Naive B cell (primary cell): Measurements from ENCODE around the gene COL23A1. TPM values are rescaled to one million over a fixed set of nuclear protein-coding genes. Genes with fewer than 3 reads are reported as not detected.

Experiments used
- ATAC-seq, 2 donors: fragments of 150-1000 bp; cut with Tn5 transposase; 2 replicates each; pipeline ENCODE4 v1.10.0; 2021; ENCODE audit warnings: low read depth in 2 of 2, mild to moderate bottlenecking in 2 of 2, moderate library complexity in 2 of 2
- DNase-seq: peaks from one replicate; pipeline ENCODE4 v3.0.0; 2022
- H3K27ac Mint-ChIP-seq, 6 donors: one replicate each; pipeline ENCODE4 v1.8.0; 2020 to 2022; ENCODE audit warnings: mild to moderate bottlenecking in 6 of 6, mixed read lengths in 6 of 6, moderate library complexity in 5 of 6, inconsistent platforms in 2 of 6
- H3K27me3 Mint-ChIP-seq, 3 donors: one replicate each; pipeline ENCODE4 v1.8.0; 2021 to 2022; ENCODE audit warnings: mixed read lengths in 3 of 3, mild to moderate bottlenecking in 1 of 3
- H3K36me3 Mint-ChIP-seq, 2 donors: one replicate each; pipeline ENCODE4 v1.8.0; 2020 to 2022; ENCODE audit warnings: mixed read lengths in 2 of 2, inconsistent platforms in 1 of 2, mild to moderate bottlenecking in 1 of 2
- H3K4me1 Mint-ChIP-seq, 3 donors: one replicate each; pipeline ENCODE4 v1.8.0; 2020 to 2022; ENCODE audit warnings: mixed read lengths in 3 of 3, inconsistent platforms in 1 of 3, mild to moderate bottlenecking in 1 of 3, moderate library complexity in 1 of 3
- H3K4me3 Mint-ChIP-seq, 8 donors: one replicate each; pipeline ENCODE4 v1.8.0; 2020 to 2022; ENCODE audit warnings: mild to moderate bottlenecking in 8 of 8, mixed read lengths in 8 of 8, moderate library complexity in 8 of 8, inconsistent platforms in 2 of 8
- H3K9me3 Mint-ChIP-seq, 7 donors: one replicate each; pipeline ENCODE4 v1.8.0; 2020 to 2022; ENCODE audit warnings: mixed read lengths in 7 of 7, mild to moderate bottlenecking in 5 of 7, inconsistent platforms in 2 of 7, moderate library complexity in 1 of 7
- polyA plus RNA-seq, 6 donors: library from polyadenylated mRNA; unstranded; fragments of 300-500 nt; fragmentation: Illumina TruSeq; gene quantifications; one replicate each; pipeline ENCODE4 v1.2.3, GENCODE V29; 2021; ENCODE audit warnings: low read depth in 6 of 6

Gene COL23A1
- polyA plus RNA-seq, 6 donors from 2014 or later: 0.16 TPM; not detected in 5

DNA sequence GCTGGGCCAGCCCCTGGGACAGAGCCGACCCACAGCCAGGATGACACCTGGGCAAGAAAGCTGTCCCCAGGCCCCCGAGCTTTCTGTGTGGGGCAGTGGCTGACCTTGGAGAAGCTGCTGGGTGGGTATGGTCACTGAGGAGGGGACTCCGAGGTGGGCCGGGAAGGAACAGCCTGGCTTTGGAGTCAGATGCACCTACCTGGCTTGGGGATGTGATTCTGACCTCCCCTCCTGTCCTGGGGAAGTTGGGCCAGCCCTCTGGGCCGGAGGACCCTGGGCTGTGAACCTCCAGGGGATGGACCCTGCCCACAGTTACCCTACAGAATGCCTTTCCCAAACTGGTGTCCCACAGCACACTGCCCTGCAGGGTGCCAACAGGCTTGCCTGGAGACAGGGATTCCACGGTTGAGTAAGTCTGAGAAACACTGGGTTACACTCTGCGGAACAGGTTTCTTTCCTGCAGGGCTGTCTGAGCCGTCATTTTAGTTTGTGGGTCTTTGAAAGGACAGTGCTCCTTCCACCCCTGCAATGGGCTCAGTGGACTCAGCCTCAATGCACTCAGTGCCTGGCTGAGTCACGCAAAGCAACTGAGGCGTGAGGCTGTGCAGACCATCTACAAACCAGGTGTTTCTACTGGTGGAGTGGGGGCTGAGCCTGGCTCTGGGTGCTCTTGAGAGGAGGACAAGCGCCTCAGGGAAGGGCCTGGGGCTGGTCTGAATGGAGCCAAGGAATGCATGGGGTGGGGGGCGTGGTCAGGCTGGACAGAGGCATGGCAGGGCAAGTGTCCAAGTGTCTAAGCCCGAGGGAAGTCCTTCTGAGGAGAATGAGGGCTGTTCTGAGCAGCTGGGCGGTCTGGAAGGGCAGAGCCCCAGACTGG is 316.3 kb downstream of the COL23A1 start:
- H3K27ac Mint-ChIP-seq: no peak overlapping the region
- H3K4me3 Mint-ChIP-seq: no peak overlapping the region
- peaks cover 0 to 31% (median 11%) of the 10 kb centered on the region in 3 donors for H3K27me3 Mint-ChIP-seq
- no peaks in the 10 kb centered on the region for H3K4me1 Mint-ChIP-seq
- ATAC-seq (no peak), DNase-seq (no peak)
- peaks cover 0 to 5% (median 0%) of the 10 kb centered on the region in 7 donors for H3K9me3 Mint-ChIP-seq
- H3K36me3 Mint-ChIP-seq: peaks cover 0 to 5% of the 10 kb centered on the region in 2 donors

DNA sequence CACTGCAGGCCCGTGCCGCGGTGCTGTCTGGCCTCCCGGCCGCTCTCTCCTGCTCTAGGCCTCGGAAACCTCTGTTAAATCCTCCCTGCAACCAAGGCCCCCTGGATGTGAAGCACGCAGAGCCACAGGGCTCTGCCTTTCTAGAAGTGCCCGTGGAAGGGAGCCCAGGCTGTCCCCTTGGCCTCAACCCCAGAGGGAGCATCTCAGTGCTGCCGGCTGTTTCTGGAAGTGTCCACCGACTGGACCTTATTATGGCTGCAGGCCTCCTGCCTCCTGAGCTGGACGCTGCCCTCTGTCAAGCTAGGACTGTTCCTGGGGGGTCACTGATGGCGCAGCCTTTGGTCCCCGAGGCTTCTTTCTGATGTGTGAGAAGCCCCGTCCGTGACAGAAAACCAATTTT is 317.2 kb downstream of the COL23A1 start:
- Mint-ChIP-seq H3K27ac (no peak overlapping the region), H3K4me1 (no peaks in the 10 kb centered on the region), H3K4me3 (no peak overlapping the region), H3K27me3 (peaks cover 0 to 25% (median 11%) of the 10 kb centered on the region in 3 donors), H3K9me3 (peaks cover 0 to 5% (median 0%) of the 10 kb centered on the region in 7 donors), H3K36me3 (peaks cover 0 to 5% of the 10 kb centered on the region in 2 donors)
- no peak for DNase-seq
- ATAC-seq: no peak

DNA sequence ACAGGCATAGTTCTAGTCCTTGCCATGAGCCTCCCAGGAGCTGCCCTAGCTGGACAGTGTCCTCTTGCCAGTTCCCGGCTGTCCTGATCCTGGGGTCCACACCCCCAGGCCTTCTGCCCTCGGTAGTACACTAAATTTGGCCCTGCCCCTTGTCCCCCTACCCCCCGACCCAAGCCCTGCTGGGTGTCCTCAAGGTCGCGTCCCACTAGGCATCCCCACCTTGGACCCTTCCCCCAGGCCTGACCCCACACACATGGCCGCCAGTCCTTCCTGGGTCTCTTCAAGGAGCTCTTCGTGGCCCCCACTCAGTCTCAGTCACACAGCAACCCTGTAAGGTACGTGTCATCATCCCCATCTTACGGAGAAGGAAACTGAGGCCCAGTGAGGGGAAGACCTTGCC is 317.6 kb downstream of the COL23A1 start:
- no peaks in the 10 kb centered on the region for H3K4me1 Mint-ChIP-seq
- no peak overlapping the region for H3K27ac Mint-ChIP-seq
- peaks cover 0 to 21% (median 8%) of the 10 kb centered on the region in 3 donors for H3K27me3 Mint-ChIP-seq
- peaks cover 0 to 5% of the 10 kb centered on the region in 2 donors for H3K36me3 Mint-ChIP-seq
- H3K9me3 Mint-ChIP-seq: peaks cover 0 to 5% (median 0%) of the 10 kb centered on the region in 7 donors
- DNase-seq (no peak), ATAC-seq (no peak)
- no peak overlapping the region for H3K4me3 Mint-ChIP-seq

DNA sequence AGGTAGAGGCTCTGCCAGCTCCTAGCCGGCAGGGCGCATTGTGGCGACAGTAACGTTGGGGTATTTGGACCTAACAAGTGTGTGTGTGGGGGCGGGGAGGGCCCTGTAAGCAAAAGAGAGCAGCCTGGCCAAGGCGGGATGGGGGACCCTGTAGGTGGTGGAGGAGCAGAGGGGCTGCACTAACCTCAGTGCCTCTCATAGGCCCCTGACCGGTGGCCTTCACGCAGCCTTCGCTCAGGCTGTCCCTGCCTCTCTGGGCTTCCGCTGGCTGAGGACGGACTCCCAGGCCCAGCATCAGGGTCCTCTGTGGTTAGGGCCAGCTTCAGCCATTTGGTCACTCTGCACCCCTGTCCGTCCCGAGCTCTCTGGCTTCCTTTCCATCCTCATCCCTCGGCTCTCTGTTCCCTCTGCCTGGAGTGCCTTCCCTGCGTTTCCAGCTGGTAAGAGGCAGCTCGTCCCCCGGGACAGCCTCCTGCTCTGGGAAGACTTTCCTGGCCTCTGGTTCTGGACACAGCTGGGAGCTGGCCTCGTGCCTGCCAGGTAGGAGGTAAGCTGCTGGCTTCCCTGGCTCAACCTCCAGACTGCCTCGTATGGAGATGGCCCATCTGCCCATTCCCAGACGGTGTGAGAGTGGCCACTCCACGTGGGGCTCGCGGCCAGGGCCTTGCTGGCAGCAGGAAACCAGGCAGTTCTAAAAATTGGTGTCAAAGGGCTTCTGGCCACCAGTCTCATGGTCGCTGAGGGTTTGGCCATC is 318.3 kb downstream of the COL23A1 start:
- no peak for DNase-seq
- Mint-ChIP-seq H3K4me1 (no peaks in the 10 kb centered on the region), H3K4me3 (no peak overlapping the region), H3K36me3 (peaks cover 0 to 5% of the 10 kb centered on the region in 2 donors), H3K27me3 (peaks cover 0 to 17% (median 6%) of the 10 kb centered on the region in 3 donors), H3K27ac (no peak overlapping the region), H3K9me3 (peaks cover 0 to 5% (median 0%) of the 10 kb centered on the region in 7 donors)
- ATAC-seq: no peak

DNA sequence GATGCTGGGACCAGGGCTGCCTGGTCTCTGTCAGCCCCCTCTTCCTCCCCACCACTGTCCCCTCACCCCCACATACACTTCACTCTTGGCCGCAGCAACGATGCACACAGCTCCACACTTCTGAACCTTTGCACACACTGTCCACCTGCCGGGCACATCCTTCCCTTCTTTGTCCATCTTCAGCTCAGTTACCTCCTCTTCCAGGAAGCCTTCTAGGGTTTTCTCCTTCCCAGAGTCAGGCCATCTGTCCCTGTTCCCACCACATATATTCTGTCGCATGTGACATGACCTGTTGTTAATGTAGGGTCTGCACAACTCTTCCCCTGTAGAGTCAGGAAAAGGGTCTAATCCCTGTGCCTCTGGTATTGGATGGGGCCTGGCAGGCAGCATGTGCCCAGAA is 319.0 kb downstream of the COL23A1 start:
- Mint-ChIP-seq H3K27ac (no peak overlapping the region), H3K36me3 (peaks cover 0 to 5% of the 10 kb centered on the region in 2 donors), H3K27me3 (peaks cover 0 to 17% (median 6%) of the 10 kb centered on the region in 3 donors), H3K4me3 (no peak overlapping the region), H3K9me3 (peaks cover 0 to 5% (median 0%) of the 10 kb centered on the region in 7 donors), H3K4me1 (no peaks in the 10 kb centered on the region)
- DNase-seq (no peak), ATAC-seq (no peak)

DNA sequence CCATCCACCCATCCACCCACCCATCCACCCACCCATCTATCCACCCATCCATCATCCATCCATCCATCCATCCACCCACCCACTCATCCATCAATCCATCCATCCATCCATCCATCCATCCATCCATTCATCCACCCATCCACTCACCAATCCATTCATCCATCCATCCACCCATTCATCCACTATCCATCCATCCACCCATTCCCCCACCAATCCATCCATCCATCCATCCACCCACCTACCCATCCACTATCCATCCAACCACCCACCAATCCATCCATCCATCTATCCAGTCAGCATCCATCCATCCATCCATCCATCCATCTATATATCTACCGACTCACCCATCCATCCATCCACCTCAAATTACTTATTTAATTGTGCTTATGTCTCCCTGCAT is 320.7 kb downstream of the COL23A1 start:
- ATAC-seq (no peak), DNase-seq (no peak)
- Mint-ChIP-seq H3K4me1 (no peaks in the 10 kb centered on the region), H3K27ac (no peak overlapping the region), H3K27me3 (peaks cover 0 to 17% (median 6%) of the 10 kb centered on the region in 3 donors), H3K9me3 (peaks cover 0 to 5% (median 0%) of the 10 kb centered on the region in 7 donors), H3K4me3 (peak overlapping the region in 1 of 8 donors; percentile 18), H3K36me3 (no peaks in the 10 kb centered on the region)

DNA sequence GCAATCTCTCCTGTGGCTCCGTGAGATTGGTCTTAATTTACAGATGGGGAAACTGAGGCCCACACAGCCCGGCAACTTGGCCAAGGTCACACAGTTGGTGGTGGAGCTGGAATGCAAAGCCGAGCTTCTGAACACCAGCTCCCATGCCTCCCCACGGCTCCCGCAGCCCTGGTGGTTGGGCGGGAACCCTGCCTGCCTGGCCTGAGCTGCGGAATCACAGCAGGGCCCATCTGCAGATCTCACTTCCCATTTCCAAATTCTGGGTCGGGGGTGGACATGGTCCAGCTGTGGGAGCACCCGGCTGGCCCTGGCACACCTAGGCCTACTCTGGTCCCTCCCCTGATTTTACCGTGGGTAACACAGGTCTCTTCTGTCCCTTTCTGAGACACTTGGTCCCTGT is 322.3 kb downstream of the COL23A1 start:
- Mint-ChIP-seq H3K4me3 (no peak overlapping the region), H3K4me1 (no peaks in the 10 kb centered on the region), H3K27me3 (peaks cover 0 to 17% (median 6%) of the 10 kb centered on the region in 3 donors), H3K36me3 (peaks cover 0 to 7% of the 10 kb centered on the region in 2 donors), H3K9me3 (peaks cover 0 to 10% (median 0%) of the 10 kb centered on the region in 7 donors), H3K27ac (no peak overlapping the region)
- DNase-seq: no peak
- no peak for ATAC-seq

DNA sequence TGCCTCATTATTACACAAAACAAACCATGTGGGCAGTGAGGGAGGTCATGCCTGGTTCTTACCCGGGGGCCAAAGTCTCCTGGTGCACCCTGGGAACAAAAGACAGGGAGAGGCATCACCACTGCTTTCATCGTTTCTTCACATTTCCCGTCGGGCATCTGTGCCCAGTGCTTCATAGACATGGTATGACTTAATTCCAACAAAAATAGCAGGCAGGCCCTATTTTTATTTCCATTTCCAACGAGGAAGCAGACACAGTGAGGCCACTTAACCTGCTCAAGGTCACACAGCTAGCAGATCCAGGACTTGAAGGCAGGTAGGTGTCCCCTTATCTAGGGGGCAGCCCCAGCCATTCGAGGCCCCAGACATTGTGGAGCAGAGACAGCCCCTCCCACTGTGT is 322.9 kb downstream of the COL23A1 start:
- H3K36me3 Mint-ChIP-seq: peaks cover 0 to 13% of the 10 kb centered on the region in 2 donors
- no peak overlapping the region for H3K27ac Mint-ChIP-seq
- no peak for DNase-seq
- H3K9me3 Mint-ChIP-seq: peaks cover 0 to 14% (median 0%) of the 10 kb centered on the region in 7 donors
- H3K4me1 Mint-ChIP-seq: no peaks in the 10 kb centered on the region
- H3K27me3 Mint-ChIP-seq: peaks cover 0 to 17% (median 6%) of the 10 kb centered on the region in 3 donors
- ATAC-seq: no peak
- no peak overlapping the region for H3K4me3 Mint-ChIP-seq

DNA sequence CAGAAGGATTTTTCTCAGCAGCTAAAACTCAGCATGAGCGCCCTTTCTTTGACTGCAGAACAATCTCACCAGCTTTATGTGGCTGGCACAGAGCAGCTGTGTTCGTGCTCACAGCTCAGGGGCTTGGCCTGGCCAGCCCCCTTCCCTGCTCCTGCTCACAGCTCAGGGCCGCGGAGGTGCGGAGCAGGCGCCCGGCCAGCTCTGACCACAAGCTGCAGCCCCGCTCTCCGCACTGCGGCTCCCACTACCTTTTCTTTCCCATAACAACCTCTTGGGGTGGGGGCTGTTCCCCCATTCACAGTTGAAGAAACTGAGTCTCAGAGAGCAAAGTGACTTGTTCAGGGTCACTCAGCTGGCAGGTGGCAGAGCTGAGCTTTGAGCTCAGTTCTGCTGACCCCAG is 323.6 kb downstream of the COL23A1 start:
- H3K9me3 Mint-ChIP-seq: peaks cover 0 to 14% (median 0%) of the 10 kb centered on the region in 7 donors
- H3K27me3 Mint-ChIP-seq: peaks cover 0 to 17% (median 4%) of the 10 kb centered on the region in 3 donors
- H3K36me3 Mint-ChIP-seq: peaks cover 0 to 13% of the 10 kb centered on the region in 2 donors
- no peaks in the 10 kb centered on the region for H3K4me1 Mint-ChIP-seq
- no peak overlapping the region for H3K4me3 Mint-ChIP-seq
- ATAC-seq (no peak), DNase-seq (no peak)
- no peak overlapping the region for H3K27ac Mint-ChIP-seq

DNA sequence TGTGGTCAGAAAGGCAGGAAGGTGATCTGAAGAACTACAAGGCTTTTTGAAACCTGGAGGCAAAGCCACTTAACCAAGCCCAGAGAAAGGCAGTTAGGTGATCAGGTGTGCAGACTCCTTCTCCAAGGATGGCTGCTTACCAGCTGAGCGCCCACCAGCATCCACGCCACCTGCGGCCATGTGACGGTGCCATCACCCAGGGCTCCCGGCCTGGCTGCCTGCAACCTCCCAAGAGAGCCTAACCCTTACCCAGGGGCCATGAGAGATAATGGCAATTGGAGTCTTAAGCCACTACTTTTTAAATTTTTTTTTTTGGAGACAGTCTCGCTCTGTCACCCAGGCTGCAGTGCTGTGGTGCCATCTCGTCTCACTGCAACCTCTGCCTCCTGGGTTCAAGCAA is 324.4 kb downstream of the COL23A1 start:
- H3K9me3 Mint-ChIP-seq: peaks cover 0 to 14% (median 0%) of the 10 kb centered on the region in 7 donors
- DNase-seq (no peak), ATAC-seq (no peak)
- peaks cover 0 to 13% of the 10 kb centered on the region in 2 donors for H3K36me3 Mint-ChIP-seq
- no peak overlapping the region for H3K4me3 Mint-ChIP-seq
- H3K27me3 Mint-ChIP-seq: peaks cover 0 to 10% (median 0%) of the 10 kb centered on the region in 3 donors
- H3K4me1 Mint-ChIP-seq: no peaks in the 10 kb centered on the region
- peak overlapping the region in 1 of 6 donors; percentile 75 for H3K27ac Mint-ChIP-seq

DNA sequence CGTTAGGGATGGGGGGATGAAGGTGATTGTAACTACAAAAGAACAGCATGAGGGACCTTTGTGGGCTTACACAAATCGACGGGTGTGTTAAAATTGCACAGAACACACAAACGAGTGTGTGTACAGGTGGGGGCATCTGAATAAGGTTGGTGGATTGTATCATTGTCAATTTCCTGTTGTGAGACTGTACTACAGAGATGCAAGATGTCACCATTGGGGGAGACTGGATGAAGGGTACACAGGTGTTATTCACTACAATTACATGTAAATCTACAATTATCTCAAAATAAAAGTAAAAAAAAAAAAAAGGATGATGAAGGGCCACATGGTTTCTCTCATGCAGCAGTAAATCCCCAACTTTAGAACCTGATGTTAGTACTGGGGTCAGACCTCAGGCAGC is 326.1 kb downstream of the COL23A1 start:
- ATAC-seq (no peak), DNase-seq (no peak)
- Mint-ChIP-seq H3K36me3 (peaks cover 0 to 13% of the 10 kb centered on the region in 2 donors), H3K27me3 (no peaks in the 10 kb centered on the region), H3K9me3 (peaks cover 0 to 9% (median 0%) of the 10 kb centered on the region in 7 donors), H3K4me1 (peaks cover 0 to 3% (median 0%) of the 10 kb centered on the region in 3 donors), H3K4me3 (no peak overlapping the region), H3K27ac (no peak overlapping the region)

DNA sequence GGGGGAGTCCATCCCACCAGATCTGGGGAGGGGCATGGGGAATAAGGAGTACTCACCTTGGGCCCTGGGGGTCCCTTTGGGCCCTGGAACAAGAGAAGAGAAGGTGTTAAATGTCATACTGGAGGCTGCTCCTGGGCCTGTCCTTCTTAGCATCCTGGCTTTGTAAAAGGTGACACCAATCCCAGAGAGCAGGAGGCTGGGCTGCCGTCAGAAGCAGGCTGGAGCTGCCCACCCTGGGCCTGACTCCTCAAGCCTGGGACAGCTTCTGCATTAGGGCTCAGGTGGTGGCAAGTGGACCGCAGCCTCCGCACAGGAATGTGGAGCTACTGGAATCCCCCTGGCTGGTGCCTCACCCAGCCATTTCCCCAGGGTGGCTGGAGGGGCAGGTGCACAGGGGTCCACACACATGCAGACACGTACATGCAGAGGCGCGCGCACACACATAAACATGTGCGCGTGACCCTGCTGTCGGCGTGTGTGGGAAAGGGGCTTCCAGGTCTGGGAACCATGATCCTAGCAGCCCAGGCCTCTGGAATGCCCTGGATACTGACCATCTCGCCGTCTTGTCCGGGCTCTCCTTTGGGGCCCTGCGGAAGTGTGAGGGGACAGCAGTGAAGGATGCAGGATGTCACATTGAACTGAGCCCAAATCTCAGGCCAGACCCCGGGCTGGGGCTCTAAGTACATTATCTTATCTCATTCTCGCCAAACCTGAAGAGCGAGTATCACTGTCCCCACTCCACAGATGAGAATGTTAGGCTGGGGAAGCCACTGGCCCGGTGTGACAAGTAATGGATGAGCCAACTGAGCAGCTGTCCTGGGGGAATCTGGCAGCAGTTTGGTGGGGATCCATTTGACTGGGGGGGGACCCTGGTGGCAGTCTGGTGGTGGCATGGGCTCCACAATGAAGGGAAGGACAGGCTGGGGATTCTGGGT is 328.3 kb downstream of the COL23A1 start:
- DNase-seq (no peak), ATAC-seq (no peak)
- H3K9me3 Mint-ChIP-seq: peaks cover 0 to 9% (median 0%) of the 10 kb centered on the region in 7 donors
- H3K4me1 Mint-ChIP-seq: peaks cover 0 to 3% (median 1%) of the 10 kb centered on the region in 3 donors
- H3K36me3 Mint-ChIP-seq: peaks cover 0 to 13% of the 10 kb centered on the region in 2 donors
- H3K27me3 Mint-ChIP-seq: no peaks in the 10 kb centered on the region
- peak overlapping the region in 1 of 6 donors; percentile 68 for H3K27ac Mint-ChIP-seq
- H3K4me3 Mint-ChIP-seq: no peak overlapping the region
